ENCODE measurements around the gene JMJD7.
"Not testable (repeated sequence)": the region's sequence is repeated elsewhere in the genome, so short reads cannot be mapped to it uniquely, and the experiment has no call there.

JMJD7 gene

GRCh38 chr15:41823502-41823901 lies 4.4 kb upstream of the JMJD7 start:
- DNase-seq: no peak

DNA sequence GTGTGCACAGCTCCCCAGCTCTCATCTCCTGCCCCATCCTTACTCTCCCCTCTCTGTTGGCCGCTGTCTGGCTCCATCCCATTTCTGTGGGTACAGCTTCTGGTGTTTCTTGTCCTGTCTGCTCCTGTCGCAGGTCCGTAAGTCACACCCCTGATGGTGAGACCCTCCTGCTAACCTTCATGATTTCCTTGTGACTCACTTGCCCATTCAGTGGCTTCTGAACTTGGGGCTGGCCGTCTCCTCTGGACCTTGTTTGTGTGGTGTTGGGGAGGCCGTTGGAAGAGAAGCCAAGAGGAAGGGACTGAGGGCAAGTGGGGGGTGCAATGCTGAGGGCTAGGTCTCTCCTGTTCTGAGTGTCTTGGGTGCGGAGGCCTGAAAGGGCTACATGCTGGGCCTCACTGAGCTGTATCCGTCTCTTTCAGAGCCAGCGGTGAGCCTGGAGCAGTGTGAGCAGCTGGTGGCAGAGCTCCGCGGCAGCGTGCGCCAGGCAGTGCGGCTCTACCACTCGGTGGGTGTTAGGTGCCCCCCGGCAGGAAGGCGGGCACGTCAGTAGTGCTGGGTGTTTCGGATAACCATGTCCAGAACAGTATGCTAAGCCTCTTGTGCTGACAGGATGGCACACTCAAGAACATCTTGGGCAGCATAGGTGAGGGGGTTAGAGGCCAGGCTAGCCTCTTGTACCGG lies 3.7 kb upstream of the JMJD7 start:
- DNase-seq: no peak

- no peak for DNase-seq
These were observed 2.7 kb upstream of the JMJD7 start for GRCh38 chr15:41825145-41825544.

- DNase-seq: no peak
These were observed 2.0 kb upstream of the JMJD7 start for GRCh38 chr15:41825572-41826535.

DNA sequence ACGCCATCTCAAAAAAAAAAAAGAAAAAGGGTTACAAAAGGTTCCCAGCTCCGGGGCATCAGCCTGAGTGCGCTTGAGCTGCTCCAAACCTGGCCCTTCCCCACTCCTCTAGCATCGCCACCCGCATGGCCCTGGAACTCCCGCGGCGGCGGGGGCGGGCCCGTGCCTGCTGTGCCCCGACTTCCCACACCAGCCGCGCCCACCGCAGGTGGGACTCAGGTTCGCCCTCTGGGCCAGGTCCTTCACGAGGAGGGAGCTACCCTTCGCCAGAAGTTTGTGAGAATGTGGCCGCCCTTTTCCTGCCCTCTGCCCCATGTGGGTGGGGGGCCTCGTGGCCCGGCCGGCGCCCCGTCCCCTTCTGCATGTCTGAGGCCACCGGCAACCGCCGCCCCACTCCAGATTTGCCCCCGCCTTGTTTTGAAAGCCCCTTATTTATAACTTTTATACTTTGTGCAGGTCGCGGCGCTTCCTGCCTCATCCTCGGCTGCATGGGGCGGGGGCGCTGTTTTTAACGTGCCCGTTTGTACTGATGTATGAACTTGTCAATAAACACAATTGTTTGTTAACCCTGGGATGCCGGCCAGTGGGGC lies 507 bp upstream of the JMJD7 start:
- DNase-seq: no peak

- no peak for DNase-seq
These were observed 882 bp downstream of the JMJD7 start for GRCh38 chr15:41828807-41829141.

- DNase-seq: no peak
These were observed 2.2 kb downstream of the JMJD7 start for GRCh38 chr15:41829959-41830646.

GRCh38 chr15:41831291-41831690 lies 3.4 kb downstream of the JMJD7 start:
- DNase-seq: not testable (repeated sequence)

DNA sequence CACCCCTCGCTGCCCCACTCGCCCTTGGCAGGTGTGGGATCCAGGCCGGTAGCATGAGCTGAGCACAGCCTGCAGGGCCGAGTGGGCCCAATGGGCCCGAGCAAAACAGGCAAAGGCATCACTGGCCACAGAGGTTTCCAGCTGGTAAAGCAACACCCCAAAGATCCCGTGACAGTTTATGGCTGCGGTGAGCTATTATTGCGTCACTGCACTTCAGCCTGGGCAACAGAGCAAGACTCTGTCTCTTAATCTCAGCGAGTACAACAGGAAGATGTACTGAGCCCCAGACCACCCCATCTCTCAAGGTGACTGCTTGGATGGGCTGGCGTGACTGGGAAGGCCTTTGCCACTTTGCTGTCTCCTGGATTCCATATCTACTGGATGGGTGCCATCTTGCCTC lies 4.3 kb downstream of the JMJD7 start:
- DNase-seq: no peak

DNA sequence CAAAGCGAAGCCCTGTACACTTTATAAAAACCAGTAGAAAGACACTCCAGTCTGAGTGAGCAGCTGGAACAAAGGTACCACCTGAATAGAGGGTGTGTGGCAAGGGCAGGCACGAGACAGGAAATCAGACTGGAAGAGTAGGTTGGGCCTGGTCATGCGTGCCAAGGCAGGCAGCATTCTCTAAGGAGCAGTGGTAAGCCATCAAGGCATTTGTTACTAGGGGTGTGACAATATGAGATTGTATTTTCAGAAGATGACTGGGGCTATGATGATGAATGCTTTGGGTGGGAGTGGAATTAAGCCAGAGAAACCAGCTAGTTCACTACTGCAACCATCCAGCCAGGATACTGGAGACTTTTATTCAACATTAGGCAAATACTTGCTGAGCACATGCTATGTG lies 5.0 kb downstream of the JMJD7 start:
- DNase-seq: no peak

GRCh38 chr15:41834096-41834495 lies 6.2 kb downstream of the JMJD7 start:
- no peak for DNase-seq

DNA sequence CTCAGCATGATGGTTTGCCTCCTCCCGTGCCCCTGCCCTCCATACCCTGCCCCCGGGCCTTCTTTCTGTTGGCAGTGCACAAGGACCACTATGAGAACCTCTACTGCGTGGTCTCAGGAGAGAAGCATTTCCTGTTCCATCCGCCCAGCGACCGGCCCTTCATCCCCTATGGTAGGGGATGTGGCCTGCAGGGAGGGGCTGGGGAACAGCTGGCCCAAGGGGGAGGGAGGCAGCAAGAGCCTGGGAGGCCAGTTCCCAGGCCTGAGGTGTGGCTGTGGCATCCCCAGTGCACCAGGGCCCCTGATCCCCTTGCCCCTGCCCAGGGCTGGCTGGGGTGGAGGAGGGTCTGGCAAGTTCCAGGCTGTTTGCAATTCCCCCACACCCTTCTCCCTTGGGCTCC lies 8.2 kb downstream of the JMJD7 start:
- no peak for DNase-seq

- DNase-seq: no peak
These were observed 9.0 kb downstream of the JMJD7 start for GRCh38 chr15:41836713-41837454.

- DNase-seq: no peak
These were observed 10.6 kb downstream of the JMJD7 start, which contains the start of gene PLA2G4B for GRCh38 chr15:41838400-41838897. Gene PLA2G4B, plus strand, starts transcription at chr15:41838847. Its CDS starts 67 bp downstream, at chr15:41838914.

DNA sequence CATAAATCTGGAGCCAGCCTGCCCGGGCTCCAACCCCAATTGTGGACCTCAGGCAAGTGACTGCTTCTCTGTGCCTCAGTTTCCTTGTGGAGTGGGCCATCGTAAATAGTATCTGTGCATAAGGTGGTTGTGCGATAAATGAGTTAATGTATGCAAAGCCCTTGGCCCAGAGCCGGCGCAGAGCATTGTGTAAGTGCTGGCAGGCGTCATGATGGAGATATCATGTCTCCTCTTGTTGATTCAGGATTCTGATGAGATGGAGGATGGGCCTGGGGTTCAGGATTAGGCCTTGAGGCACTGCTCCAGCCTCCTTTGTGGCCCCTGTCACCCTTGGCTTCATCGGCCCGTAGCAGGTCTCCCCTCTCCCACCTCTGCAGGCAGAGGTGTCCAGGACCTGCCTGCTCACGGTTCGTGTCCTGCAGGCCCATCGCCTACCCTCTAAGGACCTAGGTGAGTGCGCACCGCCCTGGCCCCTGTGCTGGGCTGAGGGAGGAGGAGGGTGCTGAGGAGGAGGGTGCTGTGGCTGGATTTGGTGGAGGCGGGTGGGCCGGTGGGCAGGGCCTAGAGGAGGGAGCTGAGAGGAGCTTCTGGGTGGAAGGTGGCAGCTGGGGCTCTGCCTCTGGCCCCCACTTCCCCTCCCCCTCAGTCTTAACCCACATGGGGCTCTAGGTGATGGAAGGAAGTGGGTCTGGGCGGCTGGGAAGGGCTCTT lies 12.0 kb downstream of the JMJD7 start:
- DNase-seq: no peak

- DNase-seq: no peak
These were observed 12.8 kb downstream of the JMJD7 start for GRCh38 chr15:41840673-41841072.

DNA sequence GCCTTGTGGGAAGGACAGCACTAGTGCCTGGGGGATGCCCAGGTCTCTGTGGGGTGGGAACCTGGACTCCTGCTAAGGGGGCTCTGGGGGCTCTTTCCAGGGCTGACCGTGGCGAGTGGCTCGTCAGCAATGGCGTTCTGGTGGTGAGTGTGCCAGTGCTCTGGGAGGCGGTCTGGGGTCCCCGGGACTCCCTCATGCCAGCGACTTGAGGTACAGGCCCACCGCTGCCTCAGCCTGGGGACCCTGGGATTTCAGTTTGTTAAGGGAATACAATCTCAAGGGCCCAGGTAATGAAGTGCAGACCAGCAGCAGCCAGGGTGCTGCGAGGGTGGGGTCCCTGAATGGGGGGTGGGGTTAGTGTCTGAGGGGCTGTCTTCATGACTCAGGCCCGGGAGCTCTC lies 13.2 kb downstream of the JMJD7 start:
- no peak for DNase-seq

- DNase-seq: no peak
These were observed 14.3 kb downstream of the JMJD7 start for GRCh38 chr15:41842229-41842628.

GRCh38 chr15:41843571-41843970 lies 15.7 kb downstream of the JMJD7 start:
- DNase-seq: no peak

GRCh38 chr15:41844814-41845213 lies 16.9 kb downstream of the JMJD7 start:
- DNase-seq: no peak

DNA sequence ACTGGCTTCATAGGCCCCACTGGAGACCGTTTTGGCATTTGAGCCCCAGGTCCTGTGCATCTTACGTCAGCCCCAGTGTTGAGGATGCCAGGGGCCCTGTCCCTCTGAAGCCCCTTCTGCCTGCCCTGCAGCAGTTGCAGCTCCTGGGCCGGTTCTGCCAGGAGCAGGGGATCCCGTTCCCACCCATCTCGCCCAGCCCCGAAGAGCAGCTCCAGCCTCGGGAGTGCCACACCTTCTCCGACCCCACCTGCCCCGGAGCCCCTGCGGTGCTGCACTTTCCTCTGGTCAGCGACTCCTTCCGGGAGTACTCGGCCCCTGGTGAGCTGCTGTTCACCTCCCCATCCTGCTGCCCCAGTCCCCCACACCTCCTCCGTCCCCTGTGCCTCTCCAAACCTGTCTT lies 19.3 kb downstream of the JMJD7 start:
- no peak for DNase-seq

DNA sequence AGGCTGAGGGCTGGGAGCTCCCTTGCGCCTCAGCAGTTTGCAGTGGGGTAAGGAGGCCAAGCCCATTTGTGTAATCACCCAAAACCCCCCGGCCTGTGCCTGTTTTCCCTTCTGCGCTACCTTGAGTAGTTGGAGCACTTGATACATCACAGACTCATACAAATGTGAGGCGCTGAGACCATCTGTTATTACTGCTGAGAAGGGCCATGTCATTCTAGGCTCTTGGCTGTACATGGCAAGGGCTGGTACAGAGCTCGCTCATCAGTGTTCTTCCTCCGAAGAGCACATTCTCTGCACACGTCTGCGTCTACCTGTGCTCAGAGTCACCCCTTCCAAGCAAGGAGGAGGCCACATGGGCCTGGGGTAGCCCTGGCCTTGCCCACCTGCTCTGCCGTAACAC lies 20.1 kb downstream of the JMJD7 start:
- no peak for DNase-seq
